Effector memory CD4-positive, alpha-beta T cell (primary cell): ENCODE measurements around the gene AGAP1.
"Not testable (repeated sequence)": the region's sequence is repeated elsewhere in the genome, so short reads cannot be mapped to it uniquely, and the experiment has no call there.

Experiments used
- DNase-seq, 3 donors: peaks; one replicate each; pipeline ENCODE4 v3.0.0-alpha.2; 2020
- H3K27ac ChIP-seq: 2 replicates; pipeline ENCODE4 v1.7.0; 2013; ENCODE audit warnings: mild to moderate bottlenecking, low read length, moderate library complexity; ENCODE audit not compliant: insufficient read depth, poor library complexity, severe bottlenecking
- H3K27me3 ChIP-seq: replicated peaks from 2 replicates; pipeline ENCODE4 v1.7.0; 2013; ENCODE audit warnings: mild to moderate bottlenecking, low read length; ENCODE audit not compliant: insufficient read depth, control insufficient read depth, poor library complexity, severe bottlenecking
- H3K36me3 ChIP-seq: 2 replicates; pipeline ENCODE4 v1.7.0; 2013; ENCODE audit warnings: mild to moderate bottlenecking, low read length, moderate library complexity; ENCODE audit not compliant: control insufficient read depth, insufficient read depth
- H3K4me1 ChIP-seq: 2 replicates; pipeline ENCODE4 v1.7.0; 2013; ENCODE audit warnings: low read length, mild to moderate bottlenecking; ENCODE audit not compliant: control insufficient read depth, insufficient read depth, poor library complexity, severe bottlenecking
- H3K4me3 ChIP-seq: 2 replicates; pipeline ENCODE4 v1.7.0; 2013; ENCODE audit warnings: low read length, low read depth, mild to moderate bottlenecking; ENCODE audit not compliant: insufficient read depth, poor library complexity, severe bottlenecking
- H3K9me3 ChIP-seq: 2 replicates; pipeline ENCODE4 v1.7.0; 2013; ENCODE audit warnings: mild to moderate bottlenecking, low read length, moderate library complexity; ENCODE audit not compliant: control insufficient read depth

AGAP1 gene

DNA sequence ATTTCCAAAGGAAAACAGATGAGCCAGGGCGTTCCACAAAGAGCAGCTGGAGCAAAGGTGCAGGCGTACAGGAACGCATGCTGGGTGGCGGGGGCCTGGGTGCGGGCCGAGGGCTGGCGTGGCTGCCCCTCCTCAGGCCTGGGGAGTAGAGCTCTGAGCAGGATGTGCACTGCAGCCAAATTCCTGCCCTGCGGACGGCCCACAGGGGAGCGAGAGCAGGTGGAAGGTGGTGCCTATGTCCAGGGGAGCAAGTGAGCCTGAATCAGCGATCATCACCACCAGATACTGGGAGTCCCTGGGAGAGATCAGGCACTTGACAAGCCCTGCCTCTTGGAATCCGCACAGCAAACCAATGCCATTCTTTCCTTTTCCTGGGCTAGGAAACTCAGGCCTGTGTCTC is 568.1 kb downstream of the AGAP1 start:
- no peak for DNase-seq
- Histone ChIP-seq H3K4me3 (no peak overlapping the region), H3K27ac (no peak overlapping the region), H3K9me3 (no peaks in the 10 kb centered on the region), H3K4me1 (no peaks in the 10 kb centered on the region), H3K27me3 (no peaks in the 10 kb centered on the region), H3K36me3 (no peaks in the 10 kb centered on the region)

DNA sequence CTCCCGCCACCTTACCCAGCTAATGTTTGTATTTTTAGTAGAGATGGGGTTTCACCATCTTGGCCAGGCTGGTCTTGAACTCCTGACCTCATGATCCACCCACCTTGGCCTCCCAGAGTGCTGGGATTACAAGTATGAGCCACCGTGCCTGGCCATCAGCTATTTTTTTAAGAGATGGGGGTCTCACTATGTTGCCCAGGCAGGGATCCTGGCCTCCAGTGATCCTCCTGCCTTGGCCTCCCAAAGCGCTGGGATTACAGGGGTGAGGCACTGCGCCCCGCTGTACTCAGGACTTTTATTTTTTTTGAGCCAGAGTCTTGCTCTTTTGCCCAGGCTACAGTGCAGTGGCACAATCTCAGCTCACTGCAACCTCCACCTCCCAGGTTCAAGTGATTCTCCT is 569.0 kb downstream of the AGAP1 start:
- not testable (repeated sequence) for H3K4me3 ChIP-seq, H3K4me1 ChIP-seq, DNase-seq, H3K36me3 ChIP-seq, H3K9me3 ChIP-seq, H3K27ac ChIP-seq, H3K27me3 ChIP-seq

DNA sequence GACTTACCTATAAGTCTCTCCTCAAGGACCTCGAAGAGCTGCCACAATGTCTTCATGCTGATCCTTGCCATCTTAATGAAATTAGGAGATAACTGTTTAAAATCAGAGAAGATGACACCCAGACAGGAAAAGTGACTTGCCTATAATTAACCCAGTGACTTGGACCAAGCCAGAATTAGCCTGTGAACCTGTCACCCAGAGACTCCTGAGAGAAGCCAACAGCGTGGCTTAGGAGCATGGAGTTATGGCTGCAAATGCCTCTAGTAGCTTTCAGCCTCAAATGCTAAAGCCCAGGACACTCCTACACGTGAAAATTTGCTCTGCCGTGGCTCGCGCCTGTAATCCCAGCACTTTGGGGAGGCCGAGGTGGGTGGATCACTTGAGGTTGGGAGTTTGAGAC is 570.2 kb downstream of the AGAP1 start:
- DNase-seq: no peak
- no peaks in the 10 kb centered on the region for H3K4me1 ChIP-seq
- H3K9me3 ChIP-seq: no peaks in the 10 kb centered on the region
- no peak overlapping the region for H3K4me3 ChIP-seq
- no peak overlapping the region for H3K27ac ChIP-seq
- no peaks in the 10 kb centered on the region for H3K27me3 ChIP-seq
- H3K36me3 ChIP-seq: no peaks in the 10 kb centered on the region

DNA sequence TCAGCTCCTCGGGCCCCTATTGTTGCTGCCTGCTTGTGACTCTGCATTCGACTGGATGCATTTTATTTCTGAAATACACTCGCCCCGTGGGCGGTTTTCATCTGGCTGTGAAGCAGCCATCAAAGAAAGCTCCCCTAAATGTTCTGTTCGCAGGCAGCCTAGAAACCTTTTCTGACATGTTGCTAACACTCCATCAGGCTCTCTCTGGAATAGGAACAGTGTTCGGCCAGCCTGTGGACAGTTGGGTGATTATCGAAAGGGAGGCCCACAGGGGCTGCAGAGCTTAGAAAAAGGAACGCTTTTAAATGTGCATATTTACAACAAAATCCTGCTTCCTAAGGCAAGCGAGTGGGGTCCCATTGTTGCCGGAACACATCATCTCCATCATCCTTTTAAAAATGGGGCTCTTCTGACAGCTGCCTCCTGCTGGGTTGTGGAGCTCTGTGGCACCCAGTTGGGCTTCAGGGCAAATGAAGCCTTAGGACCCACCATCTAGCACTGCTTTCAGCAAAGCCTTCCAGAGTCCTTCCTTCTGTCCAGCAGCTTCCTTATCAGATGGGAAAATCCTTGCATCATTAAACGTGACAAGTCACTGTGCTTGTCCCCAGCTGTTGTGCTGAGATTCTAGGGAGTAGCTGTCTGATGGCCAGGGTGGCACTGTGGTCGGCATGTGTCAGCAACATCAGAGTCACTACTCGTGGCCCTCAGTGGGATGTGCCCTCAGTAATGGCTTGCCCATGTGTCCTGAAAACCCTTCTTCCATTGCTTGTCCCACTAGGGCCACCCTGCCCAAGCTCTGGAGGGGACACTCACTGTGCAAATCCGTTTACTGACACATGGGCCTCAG is 571.7 kb downstream of the AGAP1 start:
- H3K27ac ChIP-seq: no peak overlapping the region
- H3K36me3 ChIP-seq: no peaks in the 10 kb centered on the region
- no peak for DNase-seq
- H3K4me1 ChIP-seq: no peaks in the 10 kb centered on the region
- H3K9me3 ChIP-seq: no peaks in the 10 kb centered on the region
- no peaks in the 10 kb centered on the region for H3K27me3 ChIP-seq
- H3K4me3 ChIP-seq: no peak overlapping the region

DNA sequence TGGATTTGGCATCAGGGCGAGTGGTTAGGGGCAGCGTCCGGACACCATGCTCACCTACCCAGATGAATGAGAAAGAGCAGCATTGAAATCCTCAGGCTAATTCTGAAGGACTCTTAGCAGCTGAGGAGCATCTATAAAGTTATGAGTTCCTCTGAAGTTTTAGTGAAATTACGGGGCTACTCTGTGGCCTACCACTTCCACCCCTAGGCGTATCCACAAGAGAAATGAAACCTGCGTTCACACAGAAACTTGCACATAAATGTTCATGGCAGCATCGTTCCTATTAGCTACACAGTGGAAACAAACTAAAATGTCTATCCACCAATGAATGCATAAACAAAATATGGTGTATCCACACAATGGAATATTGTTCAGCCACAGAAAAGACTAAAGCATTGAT is 576.4 kb downstream of the AGAP1 start:
- Histone ChIP-seq H3K4me3 (no peak overlapping the region), H3K4me1 (no peaks in the 10 kb centered on the region), H3K27ac (no peak overlapping the region), H3K36me3 (no peaks in the 10 kb centered on the region), H3K27me3 (no peaks in the 10 kb centered on the region), H3K9me3 (no peaks in the 10 kb centered on the region)
- DNase-seq: no peak

DNA sequence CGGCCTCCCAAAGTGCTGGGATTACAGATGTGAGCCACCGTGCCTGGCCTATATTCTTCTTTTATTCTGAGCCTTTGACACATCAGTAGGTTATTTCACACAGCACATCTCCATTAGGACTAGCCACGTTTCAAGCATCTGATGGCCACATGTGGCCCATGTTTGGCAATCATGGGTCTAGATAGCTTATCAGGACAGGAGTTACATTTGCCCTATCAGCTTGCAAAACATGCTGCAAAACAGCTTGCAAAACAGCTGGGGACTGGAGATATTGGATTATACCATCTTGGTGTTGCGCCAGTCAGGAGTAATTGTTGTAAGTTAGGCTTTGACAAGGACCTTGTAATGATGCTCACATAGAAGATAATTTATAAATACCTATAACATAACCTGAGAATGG is 579.4 kb downstream of the AGAP1 start:
- Histone ChIP-seq H3K27ac (no peak overlapping the region), H3K4me3 (no peak overlapping the region), H3K27me3 (no peaks in the 10 kb centered on the region), H3K9me3 (no peaks in the 10 kb centered on the region), H3K36me3 (no peaks in the 10 kb centered on the region), H3K4me1 (no peaks in the 10 kb centered on the region)
- DNase-seq: no peak

DNA sequence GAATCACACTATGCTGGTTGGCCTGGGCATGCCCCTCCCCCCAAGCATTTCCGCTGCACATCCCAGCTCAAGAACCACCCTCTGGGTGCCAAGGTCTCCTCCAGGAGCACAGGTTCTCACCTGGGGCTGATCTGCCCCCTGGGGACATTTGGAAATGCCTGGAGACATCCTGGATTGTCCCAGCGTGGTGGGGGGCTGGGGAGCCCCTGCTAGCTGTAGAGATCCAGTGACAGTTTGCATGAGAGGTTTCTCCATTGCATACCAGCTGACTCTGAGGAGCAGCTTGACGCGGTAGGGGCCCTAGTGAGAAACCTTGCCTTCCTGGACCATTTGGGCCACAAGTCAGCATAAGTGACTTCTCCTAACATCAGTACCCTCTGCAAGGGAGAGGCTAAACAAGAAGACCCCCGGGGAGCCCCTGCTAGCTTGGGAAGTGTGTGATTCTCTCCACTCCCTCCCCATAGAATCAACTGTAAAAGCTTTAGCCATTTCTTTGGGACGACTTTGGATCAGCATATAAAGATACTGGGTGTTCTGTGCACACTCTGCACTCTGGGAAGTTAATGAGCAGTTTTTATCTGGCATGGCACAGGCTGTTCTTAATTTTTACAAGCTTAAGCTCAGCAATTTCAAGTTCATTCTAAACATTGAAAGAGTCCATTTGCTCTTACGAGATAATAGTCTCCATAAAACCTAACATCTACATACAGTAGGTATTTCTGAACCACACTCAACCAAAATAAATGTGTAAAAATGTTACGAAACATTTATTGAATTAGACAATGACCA is 580.2 kb downstream of the AGAP1 start:
- Histone ChIP-seq H3K36me3 (no peaks in the 10 kb centered on the region), H3K4me1 (no peaks in the 10 kb centered on the region), H3K27ac (no peak overlapping the region), H3K9me3 (no peaks in the 10 kb centered on the region), H3K27me3 (no peaks in the 10 kb centered on the region), H3K4me3 (no peak overlapping the region)
- no peak for DNase-seq

DNA sequence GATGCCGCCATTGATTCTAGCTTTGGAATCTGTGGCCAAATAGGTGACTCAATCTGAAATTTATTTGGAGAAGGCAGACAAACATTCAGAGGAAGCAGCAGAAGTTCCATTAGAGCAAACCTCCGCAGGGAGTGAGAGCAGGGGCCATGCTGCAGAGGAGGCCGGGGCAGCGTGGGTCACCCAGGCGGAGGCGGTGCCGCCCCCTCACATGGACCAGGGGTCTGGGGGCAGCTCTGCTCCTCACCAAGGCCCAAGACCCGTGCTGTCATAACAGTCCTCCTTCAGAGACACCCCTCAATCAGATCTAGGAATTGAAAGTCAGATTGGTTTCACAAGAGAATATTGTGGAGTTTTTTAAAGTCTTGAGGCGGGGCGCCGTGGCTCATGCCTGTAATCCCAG is 582.0 kb downstream of the AGAP1 start:
- H3K9me3 ChIP-seq: no peaks in the 10 kb centered on the region
- no peaks in the 10 kb centered on the region for H3K4me1 ChIP-seq
- DNase-seq: no peak
- no peak overlapping the region for H3K27ac ChIP-seq
- H3K4me3 ChIP-seq: no peak overlapping the region
- H3K27me3 ChIP-seq: no peaks in the 10 kb centered on the region
- no peaks in the 10 kb centered on the region for H3K36me3 ChIP-seq

DNA sequence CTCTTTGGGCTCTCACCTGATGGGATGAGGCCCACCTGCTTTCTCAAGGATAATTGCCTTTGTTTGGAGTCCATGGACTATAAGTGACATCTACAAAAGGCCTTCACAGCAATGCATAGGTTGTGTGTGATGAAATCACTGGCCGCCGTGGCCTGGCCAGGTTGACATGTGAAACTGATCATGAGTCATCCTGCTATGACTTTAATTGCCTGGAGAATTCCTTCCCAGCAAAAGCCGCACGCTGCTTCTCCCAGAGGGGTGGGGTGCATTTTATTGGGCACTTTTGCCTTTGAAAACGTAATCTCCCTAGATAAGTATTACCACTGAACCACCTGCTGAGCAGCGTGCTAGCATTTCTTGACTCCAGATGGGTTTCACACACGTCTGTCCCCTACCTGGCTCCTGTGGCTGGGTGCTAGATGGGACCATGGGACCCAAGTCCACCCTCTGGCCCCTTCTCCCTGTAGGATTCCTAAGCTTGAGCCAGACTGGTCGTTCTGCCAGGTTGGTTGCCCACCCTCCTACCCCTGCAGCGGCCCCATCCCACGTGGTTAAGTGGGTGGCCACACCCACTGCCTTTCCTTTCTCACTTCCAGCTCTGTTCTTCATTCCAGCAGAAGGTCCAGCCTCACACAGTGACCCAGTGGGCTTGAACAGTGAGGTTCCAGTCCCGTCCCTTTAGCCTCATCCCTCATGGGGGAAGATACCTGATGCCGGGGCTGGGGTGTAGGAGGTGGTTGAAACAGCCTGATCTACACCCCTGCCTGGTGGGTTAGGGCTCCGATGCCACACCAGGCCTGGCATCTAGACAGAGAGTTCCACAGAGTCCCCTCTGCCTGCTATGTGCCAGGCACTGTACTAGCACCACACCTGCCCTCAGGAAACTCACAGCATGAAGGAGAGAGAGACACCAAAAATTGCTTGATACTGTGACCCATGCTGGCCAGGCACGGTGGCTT is 584.7 kb downstream of the AGAP1 start:
- no peaks in the 10 kb centered on the region for H3K27me3 ChIP-seq
- no peaks in the 10 kb centered on the region for H3K4me1 ChIP-seq
- no peaks in the 10 kb centered on the region for H3K36me3 ChIP-seq
- no peaks in the 10 kb centered on the region for H3K9me3 ChIP-seq
- no peak overlapping the region for H3K4me3 ChIP-seq
- DNase-seq: no peak
- H3K27ac ChIP-seq: no peak overlapping the region
